HG02610 (cell line): Measurements from ENCODE around the gene ITIH1.
"Not testable (repeated sequence)": the region's sequence is repeated elsewhere in the genome, so short reads cannot be mapped to it uniquely, and the experiment has no call there.

Experiments
- ATAC-seq: cut with Tn5 transposase; IDR thresholded peaks from one replicate; pipeline ENCODE4 v1.9.1; 2021; ENCODE audit warnings: mild to moderate bottlenecking, moderate library complexity; ENCODE audit not compliant: unreplicated experiment

ITIH1 gene

DNA sequence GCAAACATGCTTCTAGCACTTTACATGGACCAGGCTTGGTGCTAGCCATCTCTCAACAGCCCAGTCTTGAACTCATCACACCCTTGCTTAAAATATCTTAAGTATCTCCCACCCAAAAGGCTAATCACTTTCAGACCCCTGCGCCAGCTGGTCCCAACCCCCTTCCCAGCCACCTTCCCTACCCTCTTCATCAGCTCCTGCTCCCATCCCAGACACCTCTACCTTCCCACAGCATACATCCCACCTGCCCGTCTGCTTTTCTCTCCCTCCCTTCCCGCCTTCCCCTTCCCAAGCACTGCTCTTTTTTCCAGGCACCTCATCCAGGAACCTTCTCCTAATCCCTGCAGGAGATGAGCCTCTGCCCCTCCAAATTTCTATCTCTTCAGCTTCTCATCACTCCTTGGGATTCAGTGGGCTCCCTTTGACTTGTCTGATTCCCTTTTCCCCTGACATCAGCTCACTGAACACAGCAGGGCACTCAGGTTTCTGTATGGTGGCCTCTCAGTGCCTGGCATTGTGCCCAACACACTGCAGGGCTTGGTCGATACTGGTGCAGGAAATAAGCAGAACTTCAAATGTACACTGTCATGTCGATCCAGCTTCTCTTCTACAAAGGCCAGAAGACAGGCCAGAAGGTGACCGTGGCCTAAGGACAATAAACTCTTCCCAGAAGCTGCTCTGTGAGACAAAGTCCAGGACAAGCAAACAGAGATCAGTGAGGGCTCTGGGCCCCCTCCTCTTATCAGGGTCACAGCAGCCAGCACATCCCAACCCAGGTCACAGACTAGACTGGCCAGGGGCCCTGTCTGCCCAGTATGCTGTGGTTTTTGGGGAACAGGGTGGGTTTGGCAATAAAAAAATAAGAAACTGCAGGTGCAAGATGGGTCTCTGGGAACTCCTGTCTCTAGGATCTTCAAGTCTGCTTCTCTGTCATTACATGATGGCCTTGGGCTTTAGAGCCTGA, 2.2 kb upstream of the ITIH1 start:
- ATAC-seq, result no peak

DNA sequence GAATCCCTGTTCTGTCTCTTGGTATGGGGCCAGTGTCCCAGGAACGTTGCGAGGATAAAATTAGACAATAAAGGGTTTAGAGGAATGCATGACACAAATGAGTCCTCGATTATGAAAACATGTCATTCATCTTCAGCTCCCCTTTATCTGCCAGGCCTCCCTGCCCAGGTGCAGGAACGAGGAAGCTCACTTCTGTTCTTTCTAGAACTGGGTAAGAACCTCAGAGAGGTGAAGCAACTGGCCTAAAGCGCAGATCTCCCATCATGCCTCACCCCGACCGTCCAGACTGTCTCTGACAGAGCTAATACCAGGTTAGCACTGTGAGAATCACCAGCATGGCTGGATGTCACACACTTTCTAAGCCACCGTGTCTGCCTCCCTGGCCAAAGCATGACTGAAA, 1.5 kb upstream of the ITIH1 start:
- no peak for ATAC-seq

DNA sequence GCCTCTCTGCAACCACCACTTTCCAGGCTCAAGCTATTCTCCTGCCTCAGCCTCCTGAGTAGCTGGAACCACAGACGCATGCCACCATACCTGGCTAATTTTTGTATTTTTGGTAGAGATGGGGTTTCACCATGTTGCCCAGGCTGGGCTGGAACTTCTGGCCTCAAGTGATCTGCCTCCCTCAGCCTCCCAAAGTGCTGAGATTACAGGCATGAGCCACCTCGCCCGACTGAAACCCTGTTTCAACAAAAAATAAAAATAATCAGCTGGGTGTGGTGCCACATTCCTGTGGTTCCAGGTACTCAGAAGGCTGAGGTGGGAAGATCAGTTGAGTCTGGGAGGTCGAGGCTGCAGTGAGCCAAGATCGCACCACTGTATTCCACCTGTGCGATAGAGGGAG, 913 bp upstream of the ITIH1 start:
- ATAC-seq, result not testable (repeated sequence)

DNA sequence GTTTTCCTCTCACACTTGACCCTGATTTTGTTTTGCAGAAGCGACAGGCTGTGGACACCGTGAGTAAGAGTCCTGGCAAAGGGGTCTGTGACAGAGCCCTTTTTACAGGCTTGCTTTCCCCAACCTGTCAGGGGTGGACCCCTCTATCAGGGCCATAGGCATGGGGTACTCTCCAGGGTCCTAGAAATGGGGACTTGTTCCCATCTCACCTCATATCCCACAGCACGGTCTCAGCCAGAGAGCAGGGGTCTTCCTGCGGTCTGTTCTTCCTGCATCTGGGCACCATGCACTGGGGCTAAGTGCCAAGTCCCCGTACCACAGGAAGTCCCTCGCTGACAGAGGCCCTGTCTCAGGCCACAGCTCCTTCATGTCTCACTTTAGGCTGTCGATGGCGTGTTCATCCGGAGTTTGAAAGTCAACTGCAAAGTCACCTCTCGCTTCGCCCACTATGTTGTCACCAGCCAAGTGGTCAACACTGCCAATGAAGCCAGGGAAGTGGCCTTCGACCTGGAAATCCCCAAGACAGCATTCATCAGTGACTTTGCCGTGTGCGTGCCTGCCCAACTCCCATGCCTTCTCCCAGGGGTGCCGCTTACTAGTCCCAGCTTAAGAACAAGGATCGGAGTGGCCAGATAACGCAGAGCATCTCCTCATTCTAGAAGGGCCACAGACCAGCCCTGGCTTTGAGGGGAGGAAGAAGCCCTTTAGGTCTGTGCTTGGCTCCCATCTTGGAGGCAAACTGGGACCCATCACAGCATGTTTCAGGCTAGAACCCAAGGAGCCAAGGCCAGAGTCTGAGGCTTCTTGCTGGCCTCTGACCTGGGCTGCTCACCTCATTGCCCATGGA, 783 bp downstream of the ITIH1 start:
- no peak for ATAC-seq

- ATAC-seq, result peak; percentile 86
Observed at GRCh38 chr3:52779011-52779836, 1.8 kb downstream of the ITIH1 start.

- ATAC-seq, result no peak
Observed at GRCh38 chr3:52779837-52780585, 2.6 kb downstream of the ITIH1 start.

GRCh38 chr3:52781741-52782140, 4.3 kb downstream of the ITIH1 start:
- ATAC-seq, result no peak

DNA sequence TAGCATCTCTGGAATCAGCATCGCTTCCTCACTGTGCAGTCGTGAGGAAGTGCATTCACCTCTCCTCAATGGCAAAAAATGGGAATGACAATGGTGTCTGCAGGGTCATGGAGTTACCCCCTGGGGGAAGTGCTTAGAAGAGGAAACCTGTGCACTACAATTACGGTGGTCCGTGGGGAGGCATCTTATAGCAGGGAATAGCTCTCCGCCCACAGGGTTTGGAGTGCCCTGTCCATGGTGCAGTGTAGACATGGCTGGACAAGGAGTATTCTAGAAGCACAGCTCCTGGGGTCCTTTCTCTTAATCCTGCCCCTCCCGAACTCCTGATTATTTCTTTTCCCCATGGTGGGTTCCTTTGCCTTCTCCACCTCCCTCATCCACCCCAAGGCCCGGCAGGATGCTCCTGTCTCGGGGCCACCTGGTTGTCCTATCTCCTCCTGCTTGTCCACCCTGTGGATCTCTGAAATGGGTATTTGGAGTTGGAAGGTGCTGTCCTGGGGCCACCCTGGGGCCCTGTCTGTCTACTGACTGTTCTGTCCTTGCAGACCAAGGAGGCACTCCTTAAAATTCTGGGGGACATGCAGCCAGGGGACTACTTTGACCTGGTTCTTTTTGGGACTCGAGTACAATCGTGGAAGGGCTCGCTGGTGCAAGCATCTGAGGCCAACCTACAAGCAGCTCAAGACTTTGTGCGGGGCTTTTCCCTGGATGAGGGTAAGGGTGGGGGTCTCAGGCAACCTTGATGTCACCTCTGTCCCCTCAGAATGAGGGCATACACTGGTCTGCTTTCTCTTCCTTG, 5.2 kb downstream of the ITIH1 start:
- no peak for ATAC-seq

- no peak for ATAC-seq
Observed at GRCh38 chr3:52783211-52783555, 5.8 kb downstream of the ITIH1 start.

GRCh38 chr3:52784021-52784621, 6.7 kb downstream of the ITIH1 start:
- ATAC-seq, result no peak

- no peak for ATAC-seq
Observed at GRCh38 chr3:52784931-52785590, 7.7 kb downstream of the ITIH1 start.

GRCh38 chr3:52786330-52787215, 9.2 kb downstream of the ITIH1 start:
- ATAC-seq, result no peak

GRCh38 chr3:52787246-52787645, 9.8 kb downstream of the ITIH1 start:
- no peak for ATAC-seq

DNA sequence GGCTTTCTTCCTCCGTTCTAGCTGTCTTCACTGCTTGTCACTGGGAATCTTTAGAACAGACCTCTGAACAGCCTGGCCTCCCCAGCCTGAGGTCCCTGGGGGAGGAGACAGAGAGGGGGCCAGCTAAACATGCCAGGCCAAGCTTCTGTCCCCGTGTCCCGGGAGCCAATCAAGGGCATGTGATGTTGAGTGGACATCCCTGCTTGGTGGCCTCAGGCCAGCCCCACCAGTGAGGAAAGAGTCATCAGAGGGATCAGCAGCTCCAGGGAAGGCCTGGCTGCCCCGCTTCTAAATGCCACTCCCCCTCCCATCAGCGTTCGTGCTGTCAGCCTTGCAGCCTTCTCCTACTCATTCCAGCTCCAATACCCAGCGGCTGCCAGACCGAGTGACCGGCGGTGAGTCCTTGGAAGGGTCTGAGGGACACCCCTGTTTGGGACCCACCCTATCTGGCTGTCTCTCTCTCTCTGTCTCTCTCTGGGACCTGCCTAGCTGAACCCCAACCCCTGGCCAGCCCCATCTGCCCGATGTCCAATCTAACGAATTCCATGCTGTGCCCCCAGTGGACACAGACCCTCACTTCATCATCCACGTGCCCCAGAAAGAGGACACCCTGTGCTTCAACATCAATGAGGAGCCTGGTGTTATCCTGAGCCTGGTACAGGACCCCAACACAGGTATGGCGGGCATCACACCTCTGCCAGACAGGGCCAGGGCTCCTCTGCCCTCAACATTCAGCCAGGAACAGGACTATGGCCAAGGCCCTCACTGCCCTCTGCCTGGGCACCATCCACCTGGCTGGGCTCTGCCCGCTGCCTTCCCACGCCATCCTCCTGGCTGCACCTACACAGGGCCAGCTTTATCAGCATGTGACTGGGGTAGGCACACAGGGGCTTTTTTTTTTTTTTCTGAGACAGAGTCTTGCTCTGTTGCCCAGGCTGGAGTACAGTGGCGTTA, 10.6 kb downstream of the ITIH1 start:
- ATAC-seq, result no peak

DNA sequence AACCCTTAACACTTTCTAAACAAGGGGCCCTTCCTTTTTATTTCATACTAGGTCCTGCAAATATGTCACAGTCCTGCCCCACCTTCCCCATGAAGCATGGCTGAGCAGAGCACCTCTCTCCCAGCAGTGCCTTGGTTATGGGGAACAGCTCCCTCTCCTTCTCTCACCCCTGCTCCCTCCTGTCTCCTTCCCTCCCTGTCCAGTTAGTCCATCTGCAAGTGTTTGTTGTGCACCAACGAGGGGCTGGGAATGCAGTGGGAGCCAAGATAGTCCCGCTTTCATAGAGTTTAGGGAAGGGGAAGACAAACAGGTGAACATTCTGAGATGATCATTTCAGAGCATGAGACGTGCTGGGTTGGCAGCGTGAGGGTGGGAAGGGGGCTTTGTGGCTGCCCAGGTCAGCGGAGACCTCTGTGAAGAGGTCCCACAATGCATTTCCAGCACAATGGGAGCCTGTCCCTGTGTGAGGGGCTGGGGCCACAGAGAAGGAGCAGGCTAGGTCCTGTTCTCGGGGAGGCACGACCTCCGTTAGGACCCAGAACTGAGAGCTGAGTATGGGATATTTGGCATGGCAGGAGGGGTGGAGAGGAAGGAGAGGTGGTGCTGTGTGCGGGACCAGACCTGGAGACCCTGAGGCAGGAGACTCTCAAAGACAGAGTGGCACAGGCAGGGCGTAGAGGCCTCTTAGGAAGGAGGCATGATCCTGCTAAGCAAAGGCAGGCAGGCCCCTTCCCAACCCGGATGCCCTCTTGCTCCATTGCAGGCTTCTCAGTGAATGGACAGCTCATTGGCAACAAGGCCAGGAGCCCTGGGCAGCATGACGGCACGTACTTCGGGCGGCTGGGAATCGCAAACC, 11.7 kb downstream of the ITIH1 start:
- ATAC-seq, result no peak

GRCh38 chr3:52789746-52790040, 12.3 kb downstream of the ITIH1 start:
- no peak for ATAC-seq
